Measurements from ENCODE around the gene TM4SF4. TPM values are rescaled to one million over a fixed set of nuclear protein-coding genes. Genes with fewer than 3 reads are reported as not detected.

The TM4SF4 gene
- total RNA-seq, 1 donor from 2014 or later = not detected

GRCh38 chr3:149506965-149507364, 32.5 kb downstream of the TM4SF4 start:
- DNase-seq (ENCODE audit: low spot score) = no peak
- no peak for TF ChIP-seq EZH2 (IDR thresholded peaks at IDR 0.05)
- TF ChIP-seq EZH2phosphoT487 (IDR thresholded peaks at IDR 0.05) = no peak
- no peak for TF ChIP-seq CTCF (IDR thresholded peaks at IDR 0.05)
- H3K9me3 Mint-ChIP-seq = no peaks in the 10 kb centered on the region
- Histone ChIP-seq H4K20me1 (ENCODE audit: low read depth) (no peaks in the 10 kb centered on the region), H3K36me3 (no peaks in the 10 kb centered on the region), H2AFZ (replicated peaks) (peak overlapping the region; percentile 63), H3F3A (ENCODE audit: low read depth) (no peaks in the 10 kb centered on the region), H3K4me1 (peaks cover 4% of the 10 kb centered on the region), H3K79me2 (ENCODE audit: low read depth) (no peaks in the 10 kb centered on the region), H3K9me3 (ENCODE audit: low read depth) (no peaks in the 10 kb centered on the region), H3K27ac (no peak overlapping the region), H3K9ac (no peak overlapping the region), H3K4me3 (no peak overlapping the region), H3K4me2 (no peak overlapping the region), H3K27me3 (no peaks in the 10 kb centered on the region)
- H3K36me3 Mint-ChIP-seq = no peaks in the 10 kb centered on the region
- H3K4me1 Mint-ChIP-seq = peaks cover 21% of the 10 kb centered on the region
- H3K27me3 Mint-ChIP-seq (ENCODE audit: insufficient read depth, low read depth) = peaks cover 6% of the 10 kb centered on the region
- H3K4me3 Mint-ChIP-seq = no peak overlapping the region
- no peak overlapping the region for H3K27ac Mint-ChIP-seq

- Histone ChIP-seq H3K4me3 (no peak overlapping the region), H3K36me3 (no peaks in the 10 kb centered on the region), H3K27ac (no peak overlapping the region), H3K9ac (no peak overlapping the region), H4K20me1 (ENCODE audit: low read depth) (no peaks in the 10 kb centered on the region), H3K27me3 (no peaks in the 10 kb centered on the region), H3K4me2 (no peak overlapping the region), H3K4me1 (peaks cover 4% of the 10 kb centered on the region), H3K79me2 (ENCODE audit: low read depth) (no peaks in the 10 kb centered on the region), H3K9me3 (ENCODE audit: low read depth) (no peaks in the 10 kb centered on the region), H2AFZ (replicated peaks) (peak overlapping the region; percentile 63), H3F3A (ENCODE audit: low read depth) (no peaks in the 10 kb centered on the region)
- H3K9me3 Mint-ChIP-seq = no peaks in the 10 kb centered on the region
- peaks cover 6% of the 10 kb centered on the region for H3K27me3 Mint-ChIP-seq (ENCODE audit: insufficient read depth, low read depth)
- no peak for DNase-seq (ENCODE audit: low spot score)
- H3K4me1 Mint-ChIP-seq = peaks cover 28% of the 10 kb centered on the region
- no peak overlapping the region for H3K27ac Mint-ChIP-seq
- no peaks in the 10 kb centered on the region for H3K36me3 Mint-ChIP-seq
- no peak overlapping the region for H3K4me3 Mint-ChIP-seq
- TF ChIP-seq EZH2 (IDR thresholded peaks at IDR 0.05) (no peak), CTCF (IDR thresholded peaks at IDR 0.05) (no peak), EZH2phosphoT487 (IDR thresholded peaks at IDR 0.05) (no peak)
These were observed 33.2 kb downstream of the TM4SF4 start for GRCh38 chr3:149507491-149508324.

GRCh38 chr3:149509526-149509925, 35.0 kb downstream of the TM4SF4 start:
- H3K27ac Mint-ChIP-seq = no peak overlapping the region
- H3K9me3 ChIP-seq (ENCODE audit: low read depth) = no peaks in the 10 kb centered on the region
- no peak for DNase-seq (ENCODE audit: low spot score)
- H3K9me3 Mint-ChIP-seq = no peaks in the 10 kb centered on the region
- no peaks in the 10 kb centered on the region for H3K27me3 ChIP-seq
- no peaks in the 10 kb centered on the region for H4K20me1 ChIP-seq (ENCODE audit: low read depth)
- H3K79me2 ChIP-seq (ENCODE audit: low read depth) = no peaks in the 10 kb centered on the region
- no peak for TF ChIP-seq CTCF (IDR thresholded peaks at IDR 0.05)
- TF ChIP-seq EZH2phosphoT487 (IDR thresholded peaks at IDR 0.05) = no peak
- no peak for TF ChIP-seq EZH2 (IDR thresholded peaks at IDR 0.05)
- H3K36me3 ChIP-seq = no peaks in the 10 kb centered on the region
- no peak overlapping the region for H3K4me3 ChIP-seq
- H3F3A ChIP-seq (ENCODE audit: low read depth) = no peaks in the 10 kb centered on the region
- H3K4me3 Mint-ChIP-seq = no peak overlapping the region
- H3K36me3 Mint-ChIP-seq = no peaks in the 10 kb centered on the region
- H3K4me2 ChIP-seq = no peak overlapping the region
- H2AFZ ChIP-seq (replicated peaks) = no peak overlapping the region
- H3K27ac ChIP-seq = no peak overlapping the region
- H3K27me3 Mint-ChIP-seq (ENCODE audit: insufficient read depth, low read depth) = peaks cover 4% of the 10 kb centered on the region
- H3K4me1 ChIP-seq = peaks cover 4% of the 10 kb centered on the region
- no peak overlapping the region for H3K9ac ChIP-seq
- peaks cover 25% of the 10 kb centered on the region for H3K4me1 Mint-ChIP-seq
